ENCODE measurements around the gene ADCY4.

DNA sequence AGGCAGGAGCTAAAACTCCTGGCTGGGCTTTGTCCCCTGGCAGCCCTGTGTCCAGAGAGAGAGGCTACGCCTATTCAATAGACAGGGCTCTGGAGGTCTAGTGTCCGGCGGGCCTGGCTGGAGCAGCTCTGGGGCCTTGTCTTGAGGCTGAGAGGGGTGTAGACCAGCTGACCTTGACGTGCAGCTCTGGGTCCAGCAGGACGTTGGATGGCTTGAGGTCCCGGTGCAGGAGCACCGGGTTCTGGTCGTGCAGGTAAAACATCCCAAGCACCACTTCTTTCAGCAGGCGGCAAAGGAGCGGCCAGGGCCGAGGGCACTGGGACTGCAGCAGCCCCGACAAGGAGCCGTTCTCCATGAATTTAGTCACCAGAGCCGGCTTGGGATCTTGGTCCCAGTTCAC is 4.0 kb upstream of the ADCY4 start:
- TF ChIP-seq SMARCA5 (IDR thresholded peaks at IDR 0.05) (no peak), JUND (IDR thresholded peaks at IDR 0.05; ENCODE audit: low read depth, low read length) (no peak), STAT3 (IDR thresholded peaks at IDR 0.05; ENCODE audit: low read depth, low read length) (no peak), EZH2 (IDR thresholded peaks at IDR 0.05; ENCODE audit: borderline replicate concordance, control insufficient read depth, low read depth, low read length) (no peak), SMAD5 (IDR thresholded peaks at IDR 0.05; ENCODE audit: low read depth) (no peak), MXI1 (IDR thresholded peaks at IDR 0.05; ENCODE audit: low read depth, low read length) (no peak), ELK1 (IDR thresholded peaks at IDR 0.05; ENCODE audit: low read depth, low read length) (no peak), CTCF (IDR thresholded peaks at IDR 0.05 in 2 of 3, conservative IDR thresholded peaks at IDR 0.05 in 1 of 3; ENCODE audit: control insufficient read depth in 2 of 3, extremely low read depth in 1 of 3, insufficient read depth in 1 of 3, low read depth in 3 of 3, low read length in 3 of 3) (no peak), HDAC2 (IDR thresholded peaks at IDR 0.05) (no peak), CREM (IDR thresholded peaks at IDR 0.05; ENCODE audit: low read depth) (no peak), MAX (IDR thresholded peaks at IDR 0.05; ENCODE audit: low read depth, low read length) (no peak), ZBED1 (IDR thresholded peaks at IDR 0.05; ENCODE audit: borderline replicate concordance) (no peak)
- TF ChIP-seq, protein P1, sequence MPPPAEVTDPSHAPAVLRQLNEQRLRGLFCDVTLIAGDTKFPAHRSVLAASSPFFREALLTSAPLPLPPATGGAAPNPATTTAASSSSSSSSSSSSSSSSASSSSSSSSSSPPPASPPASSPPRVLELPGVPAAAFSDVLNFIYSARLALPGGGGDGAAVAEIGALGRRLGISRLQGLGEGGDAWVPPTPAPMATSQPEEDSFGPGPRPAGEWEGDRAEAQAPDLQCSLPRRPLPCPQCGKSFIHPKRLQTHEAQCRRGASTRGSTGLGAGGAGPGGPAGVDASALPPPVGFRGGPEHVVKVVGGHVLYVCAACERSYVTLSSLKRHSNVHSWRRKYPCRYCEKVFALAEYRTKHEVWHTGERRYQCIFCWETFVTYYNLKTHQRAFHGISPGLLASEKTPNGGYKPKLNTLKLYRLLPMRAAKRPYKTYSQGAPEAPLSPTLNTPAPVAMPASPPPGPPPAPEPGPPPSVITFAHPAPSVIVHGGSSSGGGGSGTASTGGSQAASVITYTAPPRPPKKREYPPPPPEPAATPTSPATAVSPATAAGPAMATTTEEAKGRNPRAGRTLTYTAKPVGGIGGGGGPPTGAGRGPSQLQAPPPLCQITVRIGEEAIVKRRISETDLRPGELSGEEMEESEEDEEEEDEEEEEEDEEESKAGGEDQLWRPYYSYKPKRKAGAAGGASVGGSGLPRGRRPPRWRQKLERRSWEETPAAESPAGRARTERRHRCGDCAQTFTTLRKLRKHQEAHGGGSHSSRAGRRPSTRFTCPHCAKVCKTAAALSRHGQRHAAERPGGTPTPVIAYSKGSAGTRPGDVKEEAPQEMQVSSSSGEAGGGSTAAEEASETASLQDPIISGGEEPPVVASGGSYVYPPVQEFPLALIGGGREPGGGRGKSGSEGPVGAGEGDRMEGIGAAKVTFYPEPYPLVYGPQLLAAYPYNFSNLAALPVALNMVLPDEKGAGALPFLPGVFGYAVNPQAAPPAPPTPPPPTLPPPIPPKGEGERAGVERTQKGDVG (CRISPR knock-in tag; IDR thresholded peaks at IDR 0.05), result no peak
- TF ChIP-seq, protein P2, sequence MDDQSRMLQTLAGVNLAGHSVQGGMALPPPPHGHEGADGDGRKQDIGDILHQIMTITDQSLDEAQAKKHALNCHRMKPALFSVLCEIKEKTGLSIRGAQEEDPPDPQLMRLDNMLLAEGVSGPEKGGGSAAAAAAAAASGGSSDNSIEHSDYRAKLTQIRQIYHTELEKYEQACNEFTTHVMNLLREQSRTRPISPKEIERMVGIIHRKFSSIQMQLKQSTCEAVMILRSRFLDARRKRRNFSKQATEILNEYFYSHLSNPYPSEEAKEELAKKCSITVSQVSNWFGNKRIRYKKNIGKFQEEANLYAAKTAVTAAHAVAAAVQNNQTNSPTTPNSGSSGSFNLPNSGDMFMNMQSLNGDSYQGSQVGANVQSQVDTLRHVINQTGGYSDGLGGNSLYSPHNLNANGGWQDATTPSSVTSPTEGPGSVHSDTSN (IDR thresholded peaks at IDR 0.05; ENCODE audit: insufficient replicate concordance, low read depth, low read length), result no peak
